H1 (cell line): ENCODE data around the gene TSKU. TPM values are rescaled to one million over a fixed set of nuclear protein-coding genes. Genes with fewer than 3 reads are reported as not detected.

ENCODE experiments used
- CTCF ChIA-PET: fragments of 300-600 bp; sonication (Branson Sonifier 250); formaldehyde crosslinking; loops from one replicate; lab custom pipeline; 2021; ENCODE audit not compliant: partially characterized antibody; lab: Charles Lee
- POLR2A ChIA-PET: fragments of 300-600 bp; sonication (Branson Sonifier 250); formaldehyde crosslinking; loops from one replicate; lab custom pipeline; 2021; ENCODE audit warnings: inconsistent platforms; ENCODE audit not compliant: partially characterized antibody; lab: Charles Lee
- DNase-seq, 2 experiments: peaks; one replicate each; pipeline versions ENCODE4 v3.0.0 to v3.0.0-alpha.2; 2010 to 2022; ENCODE audit warnings: low spot score in 2 of 2, low read depth in 1 of 2, mixed read lengths in 1 of 2
- FAIRE-seq: peaks from 2 replicates; lab custom pipeline; 2011; peaks lifted over from hg19 to GRCh38; lab: Jason Lieb, UNC
- H2AFZ ChIP-seq: 2 replicates; pipeline ENCODE4 v1.8.1; 2012; ENCODE audit warnings: low read length, inconsistent platforms
- H2AK5ac ChIP-seq: 2 replicates; pipeline ENCODE4 v1.6.1; 2013; ENCODE audit warnings: low read depth, low read length
- H2BK120ac ChIP-seq: replicated peaks from 2 replicates; pipeline ENCODE3; 2013; ENCODE audit warnings: low read depth, low read length, inconsistent platforms
- H2BK12ac ChIP-seq: 2 replicates; pipeline ENCODE4 v1.6.1; 2013; ENCODE audit warnings: low read depth, low read length
- H2BK15ac ChIP-seq: 2 replicates; pipeline ENCODE4 v1.6.1; 2013; ENCODE audit warnings: low read length
- H2BK20ac ChIP-seq: 2 replicates; pipeline ENCODE4 v1.6.1; 2013; ENCODE audit warnings: low read length
- H2BK5ac ChIP-seq: 2 replicates; pipeline ENCODE4 v1.6.1; 2013; ENCODE audit warnings: low read depth, low read length
- H3K14ac ChIP-seq: 2 replicates; pipeline ENCODE4 v1.6.1; 2013; ENCODE audit warnings: inconsistent platforms; ENCODE audit not compliant: insufficient read length
- H3K18ac ChIP-seq: 2 replicates; pipeline ENCODE4 v1.6.1; 2013; ENCODE audit warnings: low read length; ENCODE audit errors: extremely low read depth
- H3K23ac ChIP-seq: 2 replicates; pipeline ENCODE4 v1.6.1; 2013; ENCODE audit warnings: inconsistent platforms; ENCODE audit not compliant: insufficient read length
- H3K23me2 ChIP-seq: 2 replicates; pipeline ENCODE4 v1.6.1; 2013; ENCODE audit warnings: low read depth, low read length
- H3K27ac ChIP-seq: 2 replicates; pipeline ENCODE4 v1.6.1; 2011; ENCODE audit warnings: low read depth, low read length, inconsistent platforms
- H3K27me3 ChIP-seq, 4 experiments: replicated peaks in 1 of 4; 1 replicate in 1 of 4; 2 replicates in 3 of 4; pipeline versions ENCODE4 v1.6.1 to v1.8.1; 2011 to 2013; ENCODE audit warnings: low read length in 3 of 4, mild to moderate bottlenecking in 3 of 4, inconsistent platforms in 2 of 4, mixed read lengths in 2 of 4, moderate library complexity in 1 of 4; ENCODE audit not compliant: control insufficient read depth in 3 of 4, insufficient read depth in 3 of 4; ENCODE audit errors: extremely low read depth in 1 of 4
- H3K36me3 ChIP-seq, 4 experiments: 2 replicates each; pipeline versions ENCODE4 v1.6.1 to v1.8.1; 2011 to 2013; ENCODE audit warnings: mild to moderate bottlenecking in 4 of 4, low read length in 3 of 4, moderate library complexity in 2 of 4, control low read depth in 1 of 4, inconsistent platforms in 1 of 4; ENCODE audit not compliant: insufficient read depth in 4 of 4, control insufficient read depth in 2 of 4
- H3K4ac ChIP-seq: replicated peaks from 2 replicates; pipeline ENCODE3; 2013; ENCODE audit warnings: low read length, low read depth, mixed read lengths, inconsistent platforms; ENCODE audit not compliant: insufficient read length
- H3K4me1 ChIP-seq, 4 experiments: replicated peaks in 1 of 4; 1 replicate in 1 of 4; 2 replicates in 3 of 4; pipeline versions ENCODE4 v1.6.1 to v1.8.1; 2011 to 2013; ENCODE audit warnings: low read length in 3 of 4, inconsistent platforms in 2 of 4, mixed read lengths in 1 of 4; ENCODE audit not compliant: insufficient read depth in 4 of 4, control insufficient read depth in 3 of 4
- H3K4me2 ChIP-seq, 2 experiments: 2 replicates each; pipeline versions ENCODE4 v1.6.1 to v1.8.1; 2011 to 2013; ENCODE audit warnings: low read depth in 2 of 2, low read length in 2 of 2, control low read depth in 1 of 2, inconsistent platforms in 1 of 2, mild to moderate bottlenecking in 1 of 2; ENCODE audit not compliant: insufficient read depth in 1 of 2
- H3K4me3 ChIP-seq, 4 experiments: fragments of 200-600, 300-600 bp in 1 of 4; sonication (generic), shearing (Covaris generic), sonication (Bioruptor Twin) in 1 of 4; 2 replicates each; pipeline versions ENCODE4 v1.5.1 to v1.8.1; 2011 to 2016; ENCODE audit warnings: low read length in 4 of 4, low read depth in 3 of 4, control low read depth in 2 of 4, inconsistent platforms in 2 of 4, mild to moderate bottlenecking in 2 of 4, mixed read lengths in 1 of 4, moderate library complexity in 1 of 4; ENCODE audit not compliant: insufficient read depth in 2 of 4; ENCODE audit errors: extremely low read depth in 1 of 4
- H3K56ac ChIP-seq: replicated peaks from 2 replicates; pipeline ENCODE3; 2013; ENCODE audit warnings: low read depth, mild to moderate bottlenecking, mixed read lengths, low read length, inconsistent platforms; ENCODE audit not compliant: insufficient read length
- H3K79me1 ChIP-seq: 2 replicates; pipeline ENCODE4 v1.6.1; 2013; ENCODE audit warnings: low read depth, low read length, control low read depth
- H3K79me2 ChIP-seq, 2 experiments: 2 replicates each; pipeline versions ENCODE4 v1.6.1 to v1.8.1; 2012 to 2013; ENCODE audit warnings: low read length in 2 of 2, mild to moderate bottlenecking in 2 of 2, inconsistent platforms in 1 of 2; ENCODE audit not compliant: insufficient read depth in 2 of 2, control insufficient read depth in 1 of 2
- H3K9ac ChIP-seq, 4 experiments: replicated peaks in 1 of 4; 1 replicate in 1 of 4; 2 replicates in 3 of 4; pipeline versions ENCODE4 v1.6.1 to v1.8.1; 2011 to 2013; ENCODE audit warnings: low read depth in 3 of 4, low read length in 3 of 4, control low read depth in 2 of 4, mild to moderate bottlenecking in 2 of 4, moderate library complexity in 2 of 4, inconsistent platforms in 1 of 4; ENCODE audit errors: extremely low read depth in 1 of 4
- H3K9me3 ChIP-seq, 2 experiments: 2 replicates each; pipeline versions ENCODE4 v1.6.1 to v1.8.1; 2012 to 2013; ENCODE audit warnings: mild to moderate bottlenecking in 2 of 2, moderate library complexity in 2 of 2, control low read depth in 1 of 2, inconsistent platforms in 1 of 2, low read depth in 1 of 2, low read length in 1 of 2, mixed read lengths in 1 of 2; ENCODE audit not compliant: insufficient read depth in 2 of 2
- H4K20me1 ChIP-seq, 2 experiments: replicated peaks in 1 of 2; 2 replicates each; pipeline versions ENCODE3 to v1.8.1; 2011 to 2013; ENCODE audit warnings: inconsistent platforms in 2 of 2, low read length in 2 of 2, mild to moderate bottlenecking in 1 of 2; ENCODE audit not compliant: insufficient read depth in 2 of 2, control insufficient read depth in 1 of 2
- H4K5ac ChIP-seq: 2 replicates; pipeline ENCODE4 v1.6.1; 2013; ENCODE audit warnings: low read length, low read depth, mixed read lengths, inconsistent platforms; ENCODE audit not compliant: insufficient read length
- H4K8ac ChIP-seq: 2 replicates; pipeline ENCODE4 v1.8.0; 2013; ENCODE audit warnings: mild to moderate bottlenecking, moderate library complexity, low read length, inconsistent platforms; ENCODE audit not compliant: insufficient read depth; ENCODE audit errors: extremely low read depth
- H4K91ac ChIP-seq: replicated peaks from 2 replicates; pipeline ENCODE3; 2013; ENCODE audit warnings: low read length, mixed read lengths, inconsistent platforms; ENCODE audit not compliant: insufficient read length
- BRCA1 ChIP-seq: IDR thresholded peaks from 2 replicates; pipeline ENCODE4 v1.6.1; 2012; ENCODE audit warnings: low read depth, low read length, improper control_type of control experiment
- POU5F1 ChIP-seq: IDR thresholded peaks from 2 replicates; pipeline ENCODE4 v1.6.1; 2011; ENCODE audit warnings: low read depth, mild to moderate bottlenecking, low read length, moderate library complexity
- SIRT6 ChIP-seq: IDR thresholded peaks from one replicate; pipeline ENCODE4 v1.7.1; 2012; ENCODE audit warnings: low read length, inconsistent platforms
- SP1 ChIP-seq: IDR thresholded peaks from 2 replicates; pipeline ENCODE4 v1.6.1; 2011; ENCODE audit warnings: low read depth, low read length
- SP2 ChIP-seq: IDR thresholded peaks from 2 replicates; pipeline ENCODE4 v1.6.1; 2012; ENCODE audit warnings: mild to moderate bottlenecking, low read length, inconsistent platforms
- TAF1 ChIP-seq: IDR thresholded peaks from 2 replicates; pipeline ENCODE4 v1.6.1; 2011; ENCODE audit warnings: mild to moderate bottlenecking, low read depth, low read length
- WGBS, 2 experiments: shearing (Covaris generic) in 1 of 2; methylation state at CpG; one replicate each; pipeline versions ENCODE4 v1.1.6 to v1.1.7; 2013 to 2015; ENCODE audit warnings: low lambda C conversion rate in 2 of 2, mixed read lengths in 2 of 2, inconsistent platforms in 1 of 2, low coverage in 1 of 2, missing lambda C conversion rate in 1 of 2; ENCODE audit not compliant: insufficient replicate concordance in 2 of 2, insufficient coverage in 1 of 2, insufficient read length in 1 of 2; ENCODE audit errors: extremely low coverage in 1 of 2, missing lambda C conversion rate in 1 of 2; 5-methylcytosine and 5-hydroxymethylcytosine counted together
- polyA plus RNA-seq, 7 experiments: library from polyadenylated mRNA; depleted of rRNA in 3 of 7; stranded (reverse) in 5 of 7; unstranded in 2 of 7; fragments of >200 nt in 5 of 7; fragments of 200-250 nt in 2 of 7; gene quantifications; 1 replicate in 5 of 7; 2 replicates in 1 of 7; 4 replicates in 1 of 7; pipeline versions ENCODE4 v1.2.1 to v1.2.3, GENCODE V29; 2011 to 2013; ENCODE audit warnings: missing spikeins in 2 of 7, mixed read lengths in 2 of 7
- total RNA-seq: library from RNA; stranded (reverse); fragmentation: NEBNext Ultra II Directional; extraction: Animal tissue kit (Norgen Biotek cat#: 25700); gene quantifications from 2 replicates; pipeline ENCODE4 v1.2.1, GENCODE V29; 2021
- TF ChIP-seq, protein P1 (sequence below): IDR thresholded peaks from 2 replicates; pipeline ENCODE4 v1.6.1; 2011; ENCODE audit warnings: low read depth, mild to moderate bottlenecking, low read length; ENCODE audit not compliant: insufficient read depth

Gene TSKU
- total and polyA plus RNA-seq, 2 of the 8 experiments (the other 6 are each of a cell fraction or from before 2014, with no cell fraction given): 22.8 to 28.4 TPM

DNA sequence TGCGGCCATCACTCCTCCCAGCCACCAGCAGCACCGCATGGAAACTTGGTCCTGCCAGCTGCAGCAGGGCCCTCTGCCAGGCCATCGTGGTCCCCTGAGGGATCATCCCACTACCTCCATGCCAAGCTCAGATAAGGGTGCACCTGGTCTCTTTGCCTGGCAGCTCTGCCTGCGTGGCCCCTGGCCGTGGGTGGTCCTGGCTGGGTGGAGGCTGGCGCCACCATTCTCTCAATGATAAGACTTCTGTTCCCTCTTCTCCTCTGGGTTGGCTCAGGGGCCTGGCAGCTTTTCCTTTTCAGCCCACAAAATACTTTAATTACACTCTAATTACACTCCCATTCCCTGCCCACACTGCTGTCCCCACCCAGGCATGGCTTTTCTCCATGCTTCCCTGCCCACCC, 26.8 kb upstream of the TSKU start:
- H4K5ac ChIP-seq: no peak overlapping the region
- FAIRE-seq (no peak), DNase-seq (no peak)
- no peaks in the 10 kb centered on the region for H3K23me2 ChIP-seq
- 0 out of 7 replicates have a peak, but pooled peaks cover 0 to 3% (median 0%) of the 10 kb centered on the region in 4 experiments for H3K27me3 ChIP-seq
- ChIA-PET CTCF (interaction anchor here (1.5 kb wide), 1 partner anchor 11 kb away, joined by 3 read pairs; no protein-coding TSS in a partner anchor), POLR2A (interaction anchor here (0.9 to 1.4 kb wide), 3 partner anchors 17 to 39 kb away, joined by 3 read pairs; partner anchors contain the start of gene TSKU)
- H3K4me3 ChIP-seq: no peak overlapping the region
- H4K91ac ChIP-seq: no peak overlapping the region
- no peak overlapping the region for H4K8ac ChIP-seq
- H2AK5ac ChIP-seq: no peak overlapping the region
- H3K79me2 ChIP-seq: no peaks in the 10 kb centered on the region
- H3K4ac ChIP-seq: no peak overlapping the region
- H3K36me3 ChIP-seq: no peaks in the 10 kb centered on the region
- H3K4me2 ChIP-seq: no peak overlapping the region
- no peak overlapping the region for H2BK5ac ChIP-seq
- no peak overlapping the region for H2BK120ac ChIP-seq
- no peak overlapping the region for H2BK20ac ChIP-seq
- H2BK15ac ChIP-seq: no peak overlapping the region
- H3K18ac ChIP-seq: no peak overlapping the region
- no peaks in the 10 kb centered on the region for H3K79me1 ChIP-seq
- WGBS, 2 experiments: 95% methylated on average over 5 of the region's 6 CpGs; no CpG with 5 or more reads in 1 of the 2 experiments
- H3K56ac ChIP-seq: no peak overlapping the region
- H3K4me1 ChIP-seq: peaks cover 0 to 17% (median 6%) of the 10 kb centered on the region in 4 experiments; a peak in 6 of 7 replicates
- H4K20me1 ChIP-seq: no peaks in the 10 kb centered on the region
- H2AFZ ChIP-seq: no peak overlapping the region
- no peak overlapping the region for H3K9ac ChIP-seq
- H2BK12ac ChIP-seq: no peak overlapping the region
- no peak overlapping the region for H3K27ac ChIP-seq
- no peaks in the 10 kb centered on the region for H3K9me3 ChIP-seq
- H3K23ac ChIP-seq: no peak overlapping the region
- TF ChIP-seq POU5F1 (no peak), SP1 (no peak), BRCA1 (no peak), TAF1 (no peak), SIRT6 (no peak), SP2 (no peak)
- TF ChIP-seq, protein P1, sequence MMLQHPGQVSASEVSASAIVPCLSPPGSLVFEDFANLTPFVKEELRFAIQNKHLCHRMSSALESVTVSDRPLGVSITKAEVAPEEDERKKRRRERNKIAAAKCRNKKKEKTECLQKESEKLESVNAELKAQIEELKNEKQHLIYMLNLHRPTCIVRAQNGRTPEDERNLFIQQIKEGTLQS: no peak
- H3K14ac ChIP-seq: no peak overlapping the region
